ENCODE measurements around the gene TBC1D2B.

Gene TBC1D2B

DNA sequence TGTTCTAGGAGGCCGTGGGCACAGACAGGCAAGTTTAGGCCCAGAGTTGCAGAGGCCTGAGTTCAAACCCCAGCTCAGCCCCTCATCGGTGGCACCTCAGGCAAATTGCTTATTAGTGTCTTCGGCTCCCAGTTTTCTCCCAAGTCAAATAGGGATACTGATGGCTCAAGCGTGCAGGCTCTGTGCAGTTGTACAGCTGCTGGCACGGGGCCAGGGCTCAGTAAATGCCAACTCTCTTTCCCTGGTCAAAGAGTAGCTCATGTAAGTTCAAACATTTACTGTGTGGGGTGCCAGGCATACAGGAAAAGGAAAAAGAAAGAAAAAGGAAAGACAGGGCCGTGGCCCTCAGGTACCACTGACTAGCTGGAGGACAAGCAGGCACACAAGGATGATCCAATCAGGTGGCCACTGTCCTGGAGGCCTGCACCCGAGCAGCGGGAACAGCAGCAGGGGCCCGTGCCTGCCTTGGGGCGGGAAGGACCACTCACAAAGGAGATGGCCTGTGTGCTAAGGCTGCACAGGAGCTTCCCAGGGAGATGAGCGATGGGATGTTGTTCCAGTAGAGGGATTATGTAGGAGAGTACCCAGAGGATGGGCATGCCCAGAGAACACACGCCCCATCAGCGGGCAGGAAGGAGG lies 70.8 kb downstream of the TBC1D2B start:
- H3K4me3 ChIP-seq (ENCODE audit: low read length): no peak overlapping the region
- DNase-seq (ENCODE audit: low read depth): no peak
- TF ChIP-seq, protein P1, sequence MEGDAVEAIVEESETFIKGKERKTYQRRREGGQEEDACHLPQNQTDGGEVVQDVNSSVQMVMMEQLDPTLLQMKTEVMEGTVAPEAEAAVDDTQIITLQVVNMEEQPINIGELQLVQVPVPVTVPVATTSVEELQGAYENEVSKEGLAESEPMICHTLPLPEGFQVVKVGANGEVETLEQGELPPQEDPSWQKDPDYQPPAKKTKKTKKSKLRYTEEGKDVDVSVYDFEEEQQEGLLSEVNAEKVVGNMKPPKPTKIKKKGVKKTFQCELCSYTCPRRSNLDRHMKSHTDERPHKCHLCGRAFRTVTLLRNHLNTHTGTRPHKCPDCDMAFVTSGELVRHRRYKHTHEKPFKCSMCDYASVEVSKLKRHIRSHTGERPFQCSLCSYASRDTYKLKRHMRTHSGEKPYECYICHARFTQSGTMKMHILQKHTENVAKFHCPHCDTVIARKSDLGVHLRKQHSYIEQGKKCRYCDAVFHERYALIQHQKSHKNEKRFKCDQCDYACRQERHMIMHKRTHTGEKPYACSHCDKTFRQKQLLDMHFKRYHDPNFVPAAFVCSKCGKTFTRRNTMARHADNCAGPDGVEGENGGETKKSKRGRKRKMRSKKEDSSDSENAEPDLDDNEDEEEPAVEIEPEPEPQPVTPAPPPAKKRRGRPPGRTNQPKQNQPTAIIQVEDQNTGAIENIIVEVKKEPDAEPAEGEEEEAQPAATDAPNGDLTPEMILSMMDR (conservative IDR thresholded peaks at IDR 0.05; ENCODE audit: low read depth, low read length): no peak

DNA sequence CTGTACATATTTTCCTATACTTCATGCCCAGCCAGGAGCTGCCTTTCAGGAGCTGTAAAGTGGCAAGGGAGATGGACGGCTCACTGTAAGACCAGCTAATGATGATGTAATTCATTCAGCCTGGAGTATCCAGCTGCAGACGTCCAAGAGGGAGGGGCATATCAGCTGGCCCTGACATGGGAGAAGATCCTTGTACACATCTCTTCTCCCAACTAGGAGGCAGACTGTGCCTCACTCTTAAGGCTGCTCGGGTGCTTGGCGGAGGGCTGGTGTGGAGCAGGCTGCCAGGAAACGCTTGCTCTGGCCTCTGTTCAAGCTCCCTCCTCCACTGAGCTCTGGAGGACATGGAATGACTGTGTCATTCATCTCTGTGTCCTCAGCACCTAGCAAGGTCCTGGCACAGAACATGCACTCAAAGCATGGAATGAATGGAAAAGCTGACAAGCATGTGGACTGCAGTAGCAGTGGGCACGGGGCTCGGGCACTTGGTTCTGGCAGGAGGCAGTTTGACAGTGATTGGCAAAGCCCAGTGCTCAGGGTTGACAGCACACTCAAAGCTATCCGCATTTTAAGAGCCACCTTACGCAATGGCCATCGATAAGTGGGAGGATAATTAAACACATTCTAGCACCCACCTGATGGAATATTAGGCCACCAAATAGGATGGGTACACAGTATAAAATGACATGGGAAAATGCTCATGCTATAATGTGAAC lies 72.4 kb downstream of the TBC1D2B start:
- DNase-seq (ENCODE audit: low read depth): no peak

DNA sequence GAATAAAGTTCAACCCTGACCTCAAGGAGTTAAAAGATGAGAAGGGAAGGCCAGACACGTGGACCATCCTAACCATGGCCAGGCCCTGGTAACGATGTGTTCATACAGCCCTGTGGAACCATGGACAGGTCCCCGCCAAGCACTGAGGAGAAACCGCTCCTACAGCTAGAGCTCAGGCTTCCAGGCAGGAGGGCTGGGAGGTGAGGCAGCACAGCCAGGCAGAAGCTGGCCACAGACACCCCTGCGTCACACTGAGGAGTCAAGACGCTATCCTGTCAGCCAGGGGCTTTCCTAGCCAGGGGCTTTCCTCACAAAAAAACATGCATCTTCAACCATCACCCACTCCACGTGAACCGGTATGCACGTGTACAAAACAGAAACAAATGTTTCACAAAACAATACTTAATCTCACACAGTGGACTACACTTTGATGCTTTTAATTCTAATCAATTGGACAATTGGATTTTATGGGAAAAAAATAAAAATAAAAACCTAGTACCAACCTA lies 73.2 kb downstream of the TBC1D2B start:
- no peak for DNase-seq (ENCODE audit: low read depth)
- H3K4me3 ChIP-seq (ENCODE audit: low read length): no peak overlapping the region
- TF ChIP-seq, protein P1 (conservative IDR thresholded peaks at IDR 0.05; ENCODE audit: low read depth, low read length): no peak

More for the DNA sequence above, 72.4 kb downstream of the TBC1D2B start:
- TF ChIP-seq, protein P1 (conservative IDR thresholded peaks at IDR 0.05; ENCODE audit: low read depth, low read length): peak; percentile 22
- no peak overlapping the region for H3K4me3 ChIP-seq (ENCODE audit: low read length)

DNA sequence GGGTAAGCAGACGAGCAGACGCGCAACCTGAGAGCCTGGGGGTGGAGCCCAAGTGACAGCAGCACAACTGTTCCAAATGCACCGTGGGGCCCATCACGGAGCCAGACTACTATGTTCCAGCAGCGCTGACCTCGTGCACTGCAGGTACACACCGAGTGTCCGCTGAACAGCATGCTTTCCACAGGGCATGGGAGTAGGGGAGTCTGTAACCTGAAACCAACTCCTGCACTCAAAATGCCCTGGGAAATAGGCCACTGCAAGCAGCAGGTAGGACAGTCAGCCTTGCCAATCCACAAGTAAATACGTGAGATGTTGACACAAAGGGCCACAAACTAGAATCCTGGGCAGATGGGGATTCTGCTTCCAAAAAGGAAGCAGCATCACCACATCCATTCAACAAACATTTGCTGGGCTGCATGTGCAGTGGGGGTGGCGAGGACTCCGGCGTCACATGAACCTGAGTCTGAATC lies 73.9 kb downstream of the TBC1D2B start:
- TF ChIP-seq, protein P1 (conservative IDR thresholded peaks at IDR 0.05; ENCODE audit: low read depth, low read length): no peak
- H3K4me3 ChIP-seq (ENCODE audit: low read length): no peak overlapping the region
- DNase-seq (ENCODE audit: low read depth): no peak

DNA sequence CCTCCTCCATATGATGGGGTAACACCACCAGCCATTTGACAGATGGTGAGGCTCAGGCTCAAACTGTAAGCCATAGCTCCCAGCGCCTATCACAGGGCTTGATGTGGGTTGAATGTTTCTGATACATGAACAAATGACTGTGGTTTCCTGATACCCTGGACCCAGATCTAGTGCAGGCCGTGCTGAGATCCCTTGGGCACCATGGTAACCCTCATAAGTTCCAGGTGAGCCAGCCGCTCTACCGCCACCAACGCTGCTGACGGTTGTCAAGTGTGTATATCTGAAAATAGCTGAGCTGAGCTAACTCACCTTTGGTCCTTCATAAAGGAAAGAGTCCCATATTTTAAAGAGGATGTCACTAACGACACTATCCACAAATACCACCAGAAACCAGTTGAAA lies 74.5 kb downstream of the TBC1D2B start:
- no peak for DNase-seq (ENCODE audit: low read depth)
- TF ChIP-seq, protein P1 (conservative IDR thresholded peaks at IDR 0.05; ENCODE audit: low read depth, low read length): no peak
- no peak overlapping the region for H3K4me3 ChIP-seq (ENCODE audit: low read length)

DNA sequence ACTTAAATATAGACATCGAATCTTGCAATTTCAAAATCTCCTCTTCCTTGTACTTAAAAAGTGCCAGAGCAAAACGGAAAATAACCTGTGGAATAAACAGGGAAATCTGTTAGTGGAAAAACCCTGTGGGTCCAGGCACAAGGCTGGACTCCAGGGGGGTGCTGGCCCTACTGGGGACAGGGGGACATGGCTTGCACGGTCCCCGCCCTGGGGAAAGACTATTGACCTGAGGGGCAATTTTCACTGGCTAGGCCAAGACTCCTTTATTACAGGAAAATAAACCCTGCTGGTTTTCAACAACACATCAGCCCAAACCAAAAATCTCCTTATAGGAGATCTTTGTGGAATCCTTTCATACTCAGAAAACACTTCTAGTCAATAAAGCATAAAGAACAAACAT lies 75.9 kb downstream of the TBC1D2B start:
- TF ChIP-seq, protein P1 (conservative IDR thresholded peaks at IDR 0.05; ENCODE audit: low read depth, low read length): no peak
- DNase-seq (ENCODE audit: low read depth): no peak
- H3K4me3 ChIP-seq (ENCODE audit: low read length): no peak overlapping the region

DNA sequence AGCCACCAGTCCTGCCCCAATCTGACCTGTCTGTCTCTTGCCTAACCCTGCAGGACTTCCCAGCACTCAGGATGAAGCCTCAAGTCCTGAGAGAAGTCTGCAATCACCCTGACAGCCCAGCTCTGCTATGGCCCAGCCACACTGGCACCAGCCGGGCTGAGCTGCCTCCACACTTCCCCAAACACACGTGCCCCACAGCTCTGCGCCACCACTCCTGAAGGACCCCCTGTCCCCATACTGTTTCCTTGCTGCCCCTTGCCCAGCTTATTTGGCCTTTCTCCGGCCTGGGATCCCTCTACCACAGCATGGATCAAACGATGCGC lies 76.6 kb downstream of the TBC1D2B start:
- DNase-seq (ENCODE audit: low read depth): no peak
- H3K4me3 ChIP-seq (ENCODE audit: low read length): no peak overlapping the region
- TF ChIP-seq, protein P1 (conservative IDR thresholded peaks at IDR 0.05; ENCODE audit: low read depth, low read length): no peak

Data from retinal pigment epithelial cell (primary cell).